HG03159 (cell line): ENCODE measurements around the gene PALLD.
"Not testable (repeated sequence)": the region's sequence is repeated elsewhere in the genome, so short reads cannot be mapped to it uniquely, and the experiment has no call there.

ENCODE experiments used
- ATAC-seq: cut with Tn5 transposase; IDR thresholded peaks from one replicate; pipeline ENCODE4 v1.9.1; 2021; ENCODE audit warnings: mild to moderate bottlenecking, moderate library complexity; ENCODE audit not compliant: unreplicated experiment

The PALLD gene

DNA sequence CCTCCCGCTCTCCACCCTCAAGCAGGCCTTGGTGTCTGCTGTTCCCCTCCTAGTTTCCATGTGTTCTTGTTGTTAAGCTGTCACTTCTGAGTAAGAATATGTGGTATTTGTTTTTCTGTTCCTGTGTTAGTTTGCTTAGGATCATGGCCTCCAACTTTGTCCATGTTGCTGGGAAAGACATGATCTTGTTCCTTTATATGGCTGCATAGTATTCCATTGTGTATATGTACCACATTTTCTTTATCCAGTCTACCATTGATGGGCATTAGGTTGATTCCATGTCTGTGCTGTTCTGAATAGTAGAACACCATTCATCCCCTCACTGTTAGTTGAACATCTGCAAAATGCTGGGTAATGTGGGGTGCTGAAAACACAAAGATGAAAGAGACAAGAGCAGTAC lies 222.9 kb downstream of the PALLD start:
- no peak for ATAC-seq

DNA sequence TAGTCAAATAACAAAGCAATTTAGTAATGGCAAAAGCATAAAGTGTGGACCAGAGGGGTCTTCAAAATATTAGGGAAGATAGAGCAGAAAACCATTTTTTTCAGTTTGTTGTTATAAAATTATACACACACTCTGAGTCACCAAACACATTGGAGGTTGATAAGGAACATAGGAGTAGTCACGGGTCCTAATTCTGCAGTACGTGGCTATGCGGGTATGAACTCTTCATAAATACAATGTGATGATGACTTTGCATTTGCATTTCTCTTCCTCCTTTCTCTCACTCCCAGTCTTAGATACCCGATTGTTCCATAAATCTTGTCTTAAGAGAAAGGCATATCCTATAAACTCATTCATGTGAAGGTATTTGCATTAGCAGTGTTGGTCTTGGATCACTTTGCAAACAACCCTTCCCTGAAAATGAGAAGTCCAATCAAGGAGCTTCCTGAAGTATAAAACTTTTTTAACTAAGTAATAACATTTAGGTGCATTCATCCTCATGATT lies 223.6 kb downstream of the PALLD start:
- no peak for ATAC-seq

DNA sequence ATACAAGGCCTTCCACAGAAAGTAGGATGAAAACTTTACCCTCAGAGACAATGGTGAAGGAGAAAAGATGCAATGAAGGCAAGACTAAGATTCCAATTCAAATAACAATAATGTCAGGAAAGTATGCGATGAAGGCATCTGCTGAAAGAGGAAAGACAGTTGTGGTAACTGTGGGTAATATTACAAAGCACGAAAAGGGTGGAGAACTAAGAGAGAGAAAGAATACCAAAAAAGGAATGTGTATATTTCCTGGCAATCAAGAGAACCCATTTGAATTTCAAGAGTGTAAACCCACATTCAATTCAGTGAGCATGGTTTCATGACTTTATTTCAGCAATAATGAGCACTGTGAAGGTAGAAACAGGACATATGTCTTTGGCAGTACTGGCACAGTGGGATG lies 225.5 kb downstream of the PALLD start:
- ATAC-seq = no peak

DNA sequence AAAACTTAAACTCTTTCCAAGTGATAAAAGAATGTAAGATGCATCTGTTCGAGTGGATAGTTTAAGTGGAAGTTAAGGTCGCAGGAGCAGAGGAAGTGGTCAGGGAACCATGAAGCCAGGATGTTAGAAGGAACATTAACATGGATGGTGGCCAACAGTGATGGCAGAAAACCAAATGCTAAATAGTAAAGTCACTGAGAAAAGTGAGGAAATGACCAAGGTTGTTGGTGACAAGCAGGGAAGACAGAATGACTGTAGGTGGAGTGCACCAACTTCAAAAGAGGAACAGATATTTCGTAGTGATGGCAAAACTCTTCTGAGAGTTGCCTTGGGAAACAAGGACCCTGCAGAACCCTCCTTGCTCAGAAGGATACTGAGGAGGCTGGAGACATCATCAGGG lies 226.2 kb downstream of the PALLD start:
- ATAC-seq = no peak

DNA sequence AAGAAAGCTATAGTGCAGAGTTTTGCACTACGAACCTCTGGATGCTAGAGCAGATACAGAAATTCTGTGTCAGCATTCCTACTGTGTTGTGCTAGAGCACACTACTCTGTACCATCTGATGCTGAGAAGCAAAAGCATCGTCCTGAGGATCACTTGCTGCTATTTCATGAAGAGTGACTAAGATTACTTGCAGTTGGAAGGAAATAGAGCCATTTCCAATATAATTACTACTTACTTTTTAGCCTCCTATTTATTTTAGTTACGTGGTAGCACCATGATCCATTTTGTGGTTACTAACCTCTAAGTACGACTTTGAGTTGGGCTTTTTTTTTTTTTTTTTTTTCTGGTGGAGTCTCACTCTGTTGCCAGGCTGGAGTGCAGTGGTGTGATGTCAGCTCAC lies 226.7 kb downstream of the PALLD start:
- ATAC-seq = no peak

DNA sequence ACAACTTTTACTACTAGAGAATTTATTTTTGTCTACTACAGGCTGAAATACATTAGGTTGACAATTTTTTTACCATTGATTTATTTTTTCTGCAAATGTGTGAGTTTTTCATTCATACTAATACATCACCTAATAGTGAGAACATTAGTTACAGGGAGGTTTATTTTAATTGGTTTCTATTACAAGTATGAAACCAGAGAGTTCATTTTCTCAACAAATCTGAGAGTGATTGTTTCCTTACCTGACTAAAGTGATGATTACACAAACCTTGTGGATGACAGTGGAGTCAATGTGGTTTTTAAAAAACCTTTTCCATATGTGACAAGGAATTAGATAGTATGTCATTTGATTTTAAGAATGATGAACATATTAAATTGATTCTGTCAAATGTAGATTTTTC lies 227.4 kb downstream of the PALLD start:
- ATAC-seq = peak; percentile 41

DNA sequence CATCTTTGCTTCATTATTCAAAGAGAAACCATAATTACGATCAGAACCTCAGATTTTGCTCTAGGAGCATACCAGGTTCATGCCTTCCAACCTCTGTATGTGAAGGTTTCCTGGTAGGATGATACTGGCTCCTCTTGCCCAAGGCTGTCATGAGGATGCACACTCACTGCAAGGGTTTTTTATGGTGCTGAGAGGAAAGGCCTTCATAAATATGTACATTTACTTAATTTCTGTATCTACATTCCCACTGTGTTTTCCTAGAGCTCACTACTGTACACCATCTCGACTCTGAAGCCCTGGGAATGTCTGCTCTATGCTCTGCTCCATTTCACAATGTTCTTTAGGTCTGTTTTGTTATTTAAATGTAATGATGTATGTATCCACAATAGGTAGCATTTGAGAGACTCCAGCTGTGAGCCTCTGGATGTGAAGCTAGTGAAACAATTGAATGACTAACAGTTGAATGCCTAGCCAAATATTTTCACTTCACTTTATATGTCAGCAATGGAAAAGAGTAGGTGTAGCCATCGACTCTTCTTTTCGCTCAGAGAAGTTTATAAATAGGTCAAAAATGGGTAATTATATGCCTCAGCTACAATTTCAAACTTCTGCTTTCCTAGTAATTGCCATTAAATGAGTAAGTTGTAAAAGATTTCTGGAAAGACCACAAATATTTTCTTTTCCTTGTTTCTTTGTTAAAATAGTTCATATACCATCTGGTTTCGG lies 228.0 kb downstream of the PALLD start:
- ATAC-seq = no peak

DNA sequence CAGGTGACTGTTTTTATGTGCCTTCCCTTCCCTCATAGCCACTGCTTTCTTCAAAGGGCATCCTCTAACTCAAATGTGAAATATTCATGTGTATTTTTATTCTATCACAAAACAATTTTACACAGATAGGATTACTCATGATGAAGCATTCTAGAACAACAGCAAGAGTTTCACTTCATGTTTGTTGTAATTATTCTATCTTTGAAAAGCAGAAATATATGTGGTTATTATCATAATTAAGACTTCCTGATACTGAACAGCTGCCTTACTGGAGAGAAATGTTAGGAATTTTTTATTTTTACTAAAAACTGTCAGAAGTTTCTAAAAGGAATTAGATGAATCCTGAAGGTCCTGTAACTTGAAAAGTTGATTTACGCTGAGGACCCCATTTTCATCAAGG lies 229.1 kb downstream of the PALLD start:
- no peak for ATAC-seq

DNA sequence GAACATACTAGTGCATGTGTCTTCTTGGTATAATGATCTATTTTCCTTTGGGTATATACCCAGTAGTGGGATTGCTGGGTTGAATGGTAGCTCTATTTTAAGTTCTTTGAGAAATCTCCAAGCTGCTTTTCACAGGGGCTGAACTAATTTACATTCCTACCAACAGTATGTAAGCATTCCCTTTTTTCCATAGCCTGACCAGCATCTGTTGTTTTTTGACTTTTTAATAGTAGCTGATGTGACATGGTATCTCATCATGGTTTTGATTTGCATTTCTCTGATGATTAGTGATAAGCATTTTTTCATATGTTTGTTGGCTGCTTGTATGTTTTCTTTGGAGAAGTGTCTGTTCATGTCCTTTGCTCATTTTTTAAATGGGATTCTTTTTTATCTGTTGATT lies 230.3 kb downstream of the PALLD start:
- ATAC-seq = not testable (repeated sequence)

DNA sequence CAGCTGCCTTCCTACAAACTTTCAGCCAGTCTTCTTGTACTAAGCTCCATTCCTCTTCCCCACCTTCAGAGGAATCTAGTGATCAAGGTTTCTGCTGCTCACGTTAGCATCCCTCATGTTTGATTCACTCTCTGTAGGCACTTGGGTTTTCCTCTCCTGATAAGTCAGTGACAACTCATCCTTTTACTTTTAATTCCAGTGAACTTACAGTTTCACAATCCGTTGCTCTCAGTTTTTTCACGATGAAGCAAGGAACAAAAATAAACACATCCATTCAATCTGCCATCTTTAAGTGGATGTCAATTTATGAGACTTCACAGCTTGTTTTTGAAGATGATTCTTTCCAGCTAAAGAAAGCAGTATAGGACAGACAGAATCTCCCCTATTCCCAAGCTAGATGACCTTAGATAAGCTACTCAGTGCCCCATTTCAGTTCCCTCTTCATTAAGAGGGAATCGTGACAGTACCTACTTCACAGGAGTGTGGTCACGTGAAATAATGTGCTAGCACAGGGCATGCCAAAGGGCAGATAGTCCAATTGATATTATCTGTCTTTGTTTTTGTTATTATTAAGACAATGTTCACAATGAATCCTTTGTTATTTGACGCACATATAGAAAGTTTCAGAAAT lies 234.3 kb downstream of the PALLD start:
- ATAC-seq = no peak

DNA sequence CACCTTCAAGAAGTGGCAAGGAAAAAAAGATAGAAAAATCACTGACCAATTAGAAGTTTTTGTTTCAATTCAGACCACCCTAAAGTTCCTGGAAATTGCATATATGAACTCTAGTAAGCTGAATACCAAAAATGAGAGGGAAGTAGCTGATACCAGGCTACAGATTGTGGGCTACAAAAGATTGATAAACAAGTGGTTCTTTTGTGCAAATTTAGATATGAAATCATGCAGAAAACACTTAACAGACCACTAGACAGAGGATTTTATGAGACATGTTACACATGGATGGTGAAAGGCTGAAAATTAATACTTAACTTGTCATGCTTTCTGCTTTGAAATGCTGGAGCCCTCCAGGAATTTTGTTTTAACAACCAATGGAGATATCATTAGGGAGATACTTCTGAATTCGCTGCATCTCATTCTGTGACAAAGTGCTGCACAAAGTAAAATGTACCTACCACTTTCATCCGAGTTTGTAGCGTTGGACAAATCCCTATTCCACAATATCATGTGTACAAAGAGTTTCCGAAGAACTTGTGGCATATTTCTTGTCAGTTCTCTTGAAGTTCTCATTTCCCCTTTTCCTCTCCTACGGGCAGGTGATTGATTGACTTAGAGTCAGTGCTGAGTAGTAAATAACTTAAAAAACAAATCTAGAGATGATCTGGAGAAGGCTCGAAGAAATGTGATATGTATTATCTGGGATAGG lies 235.0 kb downstream of the PALLD start:
- no peak for ATAC-seq

DNA sequence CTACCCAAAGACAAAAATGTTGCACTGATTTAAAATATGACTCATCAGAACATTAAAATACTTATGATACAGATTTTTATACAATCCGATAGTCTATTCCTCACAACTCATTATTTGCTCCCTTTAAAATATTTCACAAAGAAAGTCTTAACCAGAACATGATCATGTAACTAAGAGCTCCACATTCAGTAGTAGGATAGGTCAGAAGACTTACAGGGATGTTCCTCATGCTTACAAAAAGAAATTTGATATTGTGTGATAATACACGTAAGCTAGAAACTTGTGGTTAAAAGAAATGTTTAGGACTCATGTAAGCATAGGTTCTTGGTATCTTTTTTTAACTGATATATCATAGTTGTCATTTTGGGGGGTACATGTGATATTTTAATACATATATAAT lies 235.9 kb downstream of the PALLD start:
- ATAC-seq = no peak

DNA sequence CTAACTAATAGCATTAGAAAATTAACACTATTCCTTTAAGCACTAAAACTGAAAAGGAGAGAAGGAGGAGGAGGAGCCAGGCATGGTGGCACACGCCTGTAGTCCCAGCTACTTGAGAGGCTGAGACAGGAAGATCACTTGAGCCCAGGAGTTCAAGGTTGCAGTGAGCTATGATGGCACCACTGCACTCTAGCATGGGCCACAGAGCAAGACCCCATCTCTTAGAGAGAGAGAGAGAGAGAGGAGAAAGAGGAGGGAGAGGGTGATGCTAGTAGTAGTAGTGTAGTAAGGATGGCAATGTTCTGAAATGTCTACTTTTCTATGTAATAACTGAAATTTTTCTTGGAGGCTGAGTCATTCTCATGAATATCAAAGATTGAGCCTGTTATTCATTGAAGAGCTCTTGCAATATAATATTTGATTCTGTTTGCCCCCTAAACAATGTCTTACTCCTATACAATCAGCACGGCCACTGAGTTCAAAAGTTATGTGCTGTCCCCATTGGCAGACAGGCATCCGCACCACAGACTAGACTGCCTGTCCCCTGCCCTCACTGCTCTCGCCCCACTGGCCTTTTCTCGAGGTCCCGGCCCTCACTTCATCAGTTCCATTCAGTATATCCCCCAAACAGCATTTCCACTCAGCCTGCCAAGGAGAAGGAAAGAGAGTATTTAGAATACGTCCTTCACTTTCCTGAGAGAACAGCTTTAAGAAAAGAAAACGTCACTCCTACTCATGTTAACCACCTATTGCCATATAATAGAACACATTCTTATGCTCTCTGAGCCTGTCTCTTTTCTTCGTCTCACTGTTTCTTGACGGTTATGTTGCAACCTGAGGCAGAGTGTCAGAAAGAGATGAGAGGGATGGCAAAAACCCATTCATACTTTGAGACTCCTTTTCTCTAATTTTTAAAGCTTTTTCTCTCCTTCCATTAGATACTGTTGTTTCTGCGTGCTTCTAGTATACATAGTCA lies 238.1 kb downstream of the PALLD start:
- ATAC-seq = no peak

DNA sequence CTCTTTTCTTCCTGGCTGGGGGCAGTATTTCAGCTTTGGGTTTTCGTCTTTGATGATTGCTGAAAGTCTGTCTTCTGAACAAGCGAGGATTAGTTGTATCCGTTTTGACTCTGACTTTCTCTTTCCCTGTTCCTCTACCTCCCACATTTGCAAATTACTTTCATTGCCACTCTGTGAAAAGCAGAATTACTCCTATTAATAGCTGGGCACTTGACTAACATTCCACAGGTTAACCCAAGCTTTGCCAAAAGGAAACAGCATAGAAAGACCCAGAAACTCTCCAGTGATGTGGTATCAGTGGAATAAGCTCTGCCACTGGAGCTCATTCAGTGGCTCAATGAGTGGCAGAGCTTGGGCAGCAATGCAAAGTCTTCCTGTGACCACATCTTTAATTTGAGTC lies 238.9 kb downstream of the PALLD start:
- no peak for ATAC-seq

DNA sequence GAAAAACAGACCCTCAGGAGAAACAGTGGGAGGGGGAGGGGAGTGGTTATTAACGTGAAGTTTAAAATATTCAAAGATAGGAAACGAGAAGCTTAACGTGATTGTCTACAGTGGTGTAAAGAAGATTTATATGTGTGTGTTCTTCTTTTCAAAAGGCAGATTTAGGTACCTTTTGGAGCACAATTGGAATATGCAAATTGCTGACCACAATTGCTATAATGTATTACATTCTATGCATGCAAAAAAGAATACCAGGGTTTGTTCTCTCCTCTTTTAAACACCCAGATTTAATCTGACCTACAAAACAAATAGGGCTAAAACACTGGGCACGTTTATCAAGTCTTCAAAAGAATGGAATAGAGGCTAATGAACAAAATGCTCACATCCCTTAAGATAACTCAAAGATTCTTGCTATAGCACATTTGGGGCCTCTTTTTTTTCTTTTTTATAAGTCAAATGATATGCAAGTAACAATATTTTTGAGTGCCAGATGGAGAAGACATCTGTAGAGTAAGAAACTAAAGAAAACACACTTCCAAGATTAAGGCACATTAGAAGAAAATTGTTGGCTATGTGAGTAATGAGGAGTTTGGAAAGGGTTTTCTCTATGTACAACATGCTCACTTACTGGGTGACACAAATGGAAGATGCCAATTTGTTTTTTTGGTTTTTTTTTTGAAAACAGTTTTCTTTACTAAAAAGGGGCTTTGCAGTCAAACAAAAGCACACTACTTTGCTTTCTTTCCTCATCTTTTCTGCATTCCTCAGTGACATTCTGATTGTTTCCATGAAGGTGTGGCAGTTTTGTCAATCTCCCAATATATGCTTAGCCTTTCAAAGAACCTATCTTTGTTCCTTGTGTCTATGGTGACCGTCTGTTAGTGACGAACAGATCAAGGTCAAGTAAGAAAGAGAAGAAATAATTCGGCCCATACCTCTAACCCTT lies 240.3 kb downstream of the PALLD start:
- ATAC-seq = no peak

DNA sequence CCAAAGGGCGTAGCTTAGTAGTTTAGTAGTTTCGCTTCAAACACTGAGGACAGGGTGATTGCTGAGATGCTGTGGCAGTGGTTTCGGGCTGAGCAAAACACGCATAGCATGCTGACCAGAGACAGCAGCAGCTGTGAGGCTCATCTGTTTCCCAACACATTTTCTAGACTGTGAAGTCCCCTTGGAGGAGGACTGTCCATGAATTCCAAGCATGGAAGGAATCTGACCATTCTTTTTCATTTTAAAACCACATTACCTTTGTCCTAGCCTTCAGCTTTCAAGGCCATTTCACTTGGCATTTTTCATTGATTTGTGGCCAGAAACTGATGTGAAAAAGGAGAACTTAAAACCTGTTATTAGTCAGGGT lies 240.9 kb downstream of the PALLD start:
- ATAC-seq = no peak

DNA sequence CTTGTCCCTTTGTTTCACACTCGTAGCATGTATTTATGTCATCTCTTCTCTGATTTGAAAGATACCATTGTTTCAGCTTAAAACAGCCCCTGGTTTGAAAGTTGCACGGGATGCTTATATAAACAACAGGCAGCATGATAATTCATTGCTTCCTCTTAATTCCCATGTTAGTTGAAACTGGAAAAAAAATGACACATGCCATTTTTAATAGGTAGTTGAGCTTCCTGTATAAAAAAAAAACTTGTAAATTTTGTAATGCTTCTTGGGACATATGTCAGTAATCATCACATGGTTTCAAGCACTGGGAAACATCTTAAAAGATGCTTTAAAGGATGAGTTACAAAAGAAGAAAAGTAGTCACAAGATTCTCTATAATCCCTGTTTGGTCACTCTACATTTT lies 243.0 kb downstream of the PALLD start:
- ATAC-seq = no peak

DNA sequence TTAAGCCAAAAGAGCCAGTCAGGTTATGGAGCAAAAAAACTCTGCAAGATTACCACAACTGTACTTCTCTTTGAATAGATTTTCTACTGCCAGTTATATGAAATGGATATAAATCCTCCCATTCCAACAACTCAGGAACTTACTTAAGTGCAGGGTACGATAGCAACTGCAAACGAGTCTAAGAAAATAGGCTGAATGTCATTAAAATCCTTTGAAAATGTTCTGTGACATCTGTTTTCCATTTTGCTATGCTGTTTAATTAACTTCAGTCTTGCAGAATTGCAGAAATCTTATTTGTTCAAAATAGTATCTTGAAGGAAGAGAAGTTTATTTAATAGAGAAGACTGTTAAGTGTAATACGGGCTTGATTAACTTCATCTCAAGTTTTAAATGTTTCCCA lies 243.8 kb downstream of the PALLD start:
- no peak for ATAC-seq

DNA sequence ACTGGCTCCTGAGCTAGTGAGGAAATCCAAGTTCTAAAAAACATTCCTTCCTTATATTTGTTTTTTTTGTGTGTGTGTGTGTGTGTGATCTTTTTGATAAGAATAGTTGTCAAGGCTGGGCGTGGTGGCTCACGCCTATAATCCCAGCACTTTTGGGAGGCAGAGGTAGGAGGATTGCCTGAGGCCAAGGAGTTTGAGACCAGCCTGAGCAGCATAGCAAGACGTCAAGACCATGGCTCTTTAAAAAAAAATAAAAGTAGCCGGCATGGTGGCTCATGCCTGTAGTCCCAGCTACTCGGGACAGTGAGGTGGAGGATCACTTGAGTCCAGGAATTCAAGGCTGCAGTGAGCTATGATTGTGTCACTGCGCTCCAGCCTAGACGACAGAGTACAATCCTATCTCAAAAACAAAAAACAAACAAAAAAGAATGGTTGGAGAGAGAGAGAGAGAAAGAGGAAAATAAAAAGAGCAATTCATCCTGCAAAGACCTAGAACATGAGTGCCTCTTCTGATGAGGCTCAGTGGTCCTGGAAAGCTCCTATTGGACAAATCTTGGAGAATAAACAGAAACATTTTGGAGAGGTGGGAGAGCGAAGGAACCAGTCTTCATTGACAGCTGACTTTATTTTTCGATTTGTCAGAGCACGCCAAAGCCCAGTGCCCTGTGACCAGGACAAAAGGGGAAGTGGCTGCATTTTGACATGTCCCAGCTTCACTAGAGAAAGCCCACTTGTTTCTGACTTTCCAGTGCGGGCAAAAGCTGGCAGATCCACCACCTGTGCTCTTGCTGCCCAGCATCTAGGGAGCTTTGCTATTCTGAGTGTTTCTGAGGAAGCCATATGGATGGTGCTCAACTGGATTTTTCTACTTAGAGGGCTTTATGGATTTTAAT lies 244.7 kb downstream of the PALLD start:
- no peak for ATAC-seq
